Measurements from ENCODE around the gene HOXB5. TPM values are rescaled to one million over a fixed set of nuclear protein-coding genes. Genes with fewer than 3 reads are reported as not detected.

Gene HOXB5
- total RNA-seq, 1 experiment from 2014 or later = not detected

GRCh38 chr17:48564188-48565021, 29.2 kb downstream of the HOXB5 start:
- WGBS (ENCODE audit: extremely low coverage, insufficient read length, low lambda C conversion rate) = no CpG with 5 or more reads among the region's 73 CpGs
- no peak overlapping the region for H2AK5ac ChIP-seq (ENCODE audit: insufficient read length, low read length)
- H3K4ac ChIP-seq (ENCODE audit: low read depth, low read length) = no peak overlapping the region
- H3K79me1 ChIP-seq (ENCODE audit: insufficient read depth, low read depth, low read length, poor library complexity, severe bottlenecking) = no peaks in the 10 kb centered on the region
- H3K23me2 ChIP-seq (ENCODE audit: insufficient read length, low read depth, low read length, poor library complexity, severe bottlenecking) = no peaks in the 10 kb centered on the region
- no peak overlapping the region for H2AFZ ChIP-seq (ENCODE audit: low read length)
- H3K27ac ChIP-seq (ENCODE audit: insufficient read length, low read depth, low read length) = no peak overlapping the region
- H3K27me3 ChIP-seq (ENCODE audit: insufficient read depth, low read length) = peaks cover 99% of the 10 kb centered on the region
- H2BK5ac ChIP-seq (ENCODE audit: insufficient read length, low read length) = no peak overlapping the region
- no peak overlapping the region for H4K91ac ChIP-seq (ENCODE audit: insufficient read length, low read depth, low read length)
- no peak overlapping the region for H3K56ac ChIP-seq (ENCODE audit: insufficient read length, low read depth, low read length)
- H2BK15ac ChIP-seq (ENCODE audit: low read depth, low read length) = no peak overlapping the region
- peak overlapping the region; percentile 7 to 63; a peak in 3 of 5 replicates for H3K4me3 Mint-ChIP-seq
- H3K18ac ChIP-seq (ENCODE audit: insufficient read length, low read depth, low read length) = no peak overlapping the region
- peaks cover 0 to 10% of the 10 kb centered on the region in 2 experiments; a peak in 2 of 5 replicates for H3K9me3 Mint-ChIP-seq
- peak overlapping the region; percentile 7 for H3K4me2 ChIP-seq (ENCODE audit: insufficient read depth, insufficient read length, low read length)
- no peak overlapping the region for H3K23ac ChIP-seq (ENCODE audit: insufficient read length, low read depth, low read length)
- H4K20me1 ChIP-seq (ENCODE audit: control insufficient read depth, insufficient read depth, insufficient read length) = peaks cover 2% of the 10 kb centered on the region
- H2BK12ac ChIP-seq (ENCODE audit: insufficient read length, low read depth, low read length) = no peak overlapping the region
- no peak overlapping the region for H4K8ac ChIP-seq (replicated peaks; ENCODE audit: insufficient read length, low read depth, low read length)
- no peak overlapping the region for H4K5ac ChIP-seq (ENCODE audit: insufficient read length, low read depth, low read length)
- H3K9me3 ChIP-seq (ENCODE audit: control insufficient read depth, low read depth, low read length) = no peaks in the 10 kb centered on the region
- no peaks in the 10 kb centered on the region for H3K79me2 ChIP-seq (ENCODE audit: insufficient read depth, low read length)
- H3K4me1 Mint-ChIP-seq = peaks cover 3 to 13% of the 10 kb centered on the region in 2 experiments; a peak in 3 of 4 replicates
- H3K4me1 ChIP-seq (ENCODE audit: insufficient read depth, low read length) = peaks cover 2% of the 10 kb centered on the region; the same call in 1 of the 2 replicates
- peaks cover 46% of the 10 kb centered on the region for H3K27me3 Mint-ChIP-seq (ENCODE audit: low read depth)
- H3K36me3 Mint-ChIP-seq (ENCODE audit: insufficient read depth in 1 of 3, low read depth in 3 of 3) = no peaks in the 10 kb centered on the region; a peak in 1 of 7 replicates
- peak; percentile 58 for DNase-seq
- no peak overlapping the region for H2BK120ac ChIP-seq (ENCODE audit: low read depth, low read length, poor library complexity, severe bottlenecking)
- TF ChIP-seq CTCF (conservative IDR thresholded peaks at IDR 0.05) = no peak
- H3K9ac ChIP-seq (ENCODE audit: extremely low read depth, insufficient read length, low read length) = no peak overlapping the region
- H3K27ac Mint-ChIP-seq = no peak overlapping the region
- no peak overlapping the region for H3T11ph ChIP-seq (ENCODE audit: low read length)
- H3K14ac ChIP-seq (ENCODE audit: insufficient read depth, low read length) = no peak overlapping the region
- no peak overlapping the region for H2BK20ac ChIP-seq (ENCODE audit: low read depth, low read length, poor library complexity, severe bottlenecking)
